H9 (cell line): ENCODE results near the gene LSM4. TPM values are rescaled to one million over a fixed set of nuclear protein-coding genes. Genes with fewer than 3 reads are reported as not detected.

Source experiments
- DNase-seq: peaks from one replicate; pipeline ENCODE4 v3.0.0-alpha.2; 2017
- H2AFZ ChIP-seq: one replicate; pipeline ENCODE4 v1.6.1; 2013; ENCODE audit warnings: mild to moderate bottlenecking, low read length, control low read depth, moderate library complexity
- H2AK5ac ChIP-seq: 2 replicates; pipeline ENCODE4 v1.6.1; 2013; ENCODE audit warnings: low read length, control low read depth, mixed read lengths; ENCODE audit not compliant: insufficient read length
- H2BK120ac ChIP-seq: one replicate; pipeline ENCODE4 v1.6.1; 2013; ENCODE audit warnings: low read depth, mild to moderate bottlenecking, low read length, control low read depth, inconsistent platforms; ENCODE audit not compliant: poor library complexity, severe bottlenecking
- H2BK12ac ChIP-seq: 2 replicates; pipeline ENCODE4 v1.6.1; 2013; ENCODE audit warnings: low read length, control low read depth, mixed read lengths, low read depth; ENCODE audit not compliant: insufficient read length
- H2BK15ac ChIP-seq: 2 replicates; pipeline ENCODE4 v1.6.1; 2013; ENCODE audit warnings: low read depth, low read length, control low read depth
- H2BK20ac ChIP-seq: one replicate; pipeline ENCODE4 v1.6.1; 2013; ENCODE audit warnings: low read depth, mild to moderate bottlenecking, low read length, control low read depth, inconsistent platforms; ENCODE audit not compliant: poor library complexity, severe bottlenecking
- H2BK5ac ChIP-seq: 2 replicates; pipeline ENCODE4 v1.6.1; 2013; ENCODE audit warnings: low read length, control low read depth, mixed read lengths; ENCODE audit not compliant: insufficient read length
- H3K14ac ChIP-seq: 2 replicates; pipeline ENCODE4 v1.6.1; 2013; ENCODE audit warnings: low read length, control low read depth; ENCODE audit not compliant: insufficient read depth
- H3K18ac ChIP-seq: 2 replicates; pipeline ENCODE4 v1.6.1; 2013; ENCODE audit warnings: low read depth, mild to moderate bottlenecking, mixed read lengths, low read length, control low read depth; ENCODE audit not compliant: insufficient read length
- H3K23ac ChIP-seq: 2 replicates; pipeline ENCODE4 v1.6.1; 2013; ENCODE audit warnings: low read length, control low read depth, mixed read lengths, low read depth; ENCODE audit not compliant: insufficient read length
- H3K23me2 ChIP-seq: 2 replicates; pipeline ENCODE4 v1.6.1; 2013; ENCODE audit warnings: low read depth, mild to moderate bottlenecking, mixed read lengths, low read length, control low read depth; ENCODE audit not compliant: insufficient read length, poor library complexity, severe bottlenecking
- H3K27ac ChIP-seq: 2 replicates; pipeline ENCODE4 v1.5.1; 2013; ENCODE audit warnings: low read length, control low read depth, mixed read lengths, low read depth; ENCODE audit not compliant: insufficient read length
- H3K27me3 ChIP-seq: 2 replicates; pipeline ENCODE4 v1.6.1; 2013; ENCODE audit warnings: low read length, control low read depth, inconsistent platforms; ENCODE audit not compliant: insufficient read depth
- H3K4ac ChIP-seq: 2 replicates; pipeline ENCODE4 v1.6.1; 2013; ENCODE audit warnings: low read depth, mild to moderate bottlenecking, control low read depth, inconsistent platforms, low read length, moderate library complexity
- H3K4me1 ChIP-seq: 2 replicates; pipeline ENCODE4 v1.6.1; 2013; ENCODE audit warnings: low read length, control low read depth, inconsistent platforms; ENCODE audit not compliant: insufficient read depth
- H3K4me2 ChIP-seq: 2 replicates; pipeline ENCODE4 v1.6.1; 2013; ENCODE audit warnings: low read length, control low read depth, mixed read lengths; ENCODE audit not compliant: insufficient read length, insufficient read depth
- H3K56ac ChIP-seq: 2 replicates; pipeline ENCODE4 v1.6.1; 2013; ENCODE audit warnings: low read depth, mild to moderate bottlenecking, mixed read lengths, low read length, control low read depth; ENCODE audit not compliant: insufficient read length
- H3K79me1 ChIP-seq: 2 replicates; pipeline ENCODE4 v1.6.1; 2013; ENCODE audit warnings: low read depth, mild to moderate bottlenecking, moderate library complexity, low read length, control low read depth, inconsistent platforms; ENCODE audit not compliant: insufficient read depth, poor library complexity, severe bottlenecking
- H3K79me2 ChIP-seq: 2 replicates; pipeline ENCODE4 v1.6.1; 2013; ENCODE audit warnings: low read length, control low read depth, inconsistent platforms; ENCODE audit not compliant: insufficient read depth
- H3K9ac ChIP-seq: 2 replicates; pipeline ENCODE4 v1.6.1; 2013; ENCODE audit warnings: low read length, control low read depth, mixed read lengths; ENCODE audit not compliant: insufficient read length; ENCODE audit errors: extremely low read depth
- H3K9me3 ChIP-seq: one replicate; pipeline ENCODE4 v1.6.1; 2013; ENCODE audit warnings: low read depth, low read length, inconsistent platforms; ENCODE audit not compliant: control insufficient read depth
- H3T11ph ChIP-seq: one replicate; pipeline ENCODE4 v1.6.1; 2013; ENCODE audit warnings: mild to moderate bottlenecking, low read length, control low read depth, inconsistent platforms
- H4K20me1 ChIP-seq: one replicate; pipeline ENCODE4 v1.6.1; 2013; ENCODE audit not compliant: control insufficient read depth, insufficient read length, insufficient read depth
- H4K5ac ChIP-seq: 2 replicates; pipeline ENCODE4 v1.6.1; 2013; ENCODE audit warnings: low read depth, mild to moderate bottlenecking, mixed read lengths, low read length, control low read depth; ENCODE audit not compliant: insufficient read length
- H4K8ac ChIP-seq: replicated peaks from 2 replicates; pipeline ENCODE4 v1.6.1; 2013; ENCODE audit warnings: low read length, control low read depth, mixed read lengths, low read depth; ENCODE audit not compliant: insufficient read length
- H4K91ac ChIP-seq: 2 replicates; pipeline ENCODE4 v1.6.1; 2013; ENCODE audit warnings: low read depth, mild to moderate bottlenecking, moderate library complexity, mixed read lengths, low read length, control low read depth; ENCODE audit not compliant: insufficient read length
- H3K27ac Mint-ChIP-seq, 3 experiments: 2 replicates in 2 of 3; 3 replicates in 1 of 3; pipeline ENCODE4 v1.8.0; 2020 to 2021; ENCODE audit warnings: mixed read lengths in 3 of 3, mild to moderate bottlenecking in 1 of 3, moderate library complexity in 1 of 3
- H3K27me3 Mint-ChIP-seq: 2 replicates; pipeline ENCODE4 v1.8.0; 2021; ENCODE audit warnings: low read depth, mild to moderate bottlenecking, moderate library complexity, mixed read lengths
- H3K36me3 Mint-ChIP-seq, 3 experiments: 2 replicates in 2 of 3; 3 replicates in 1 of 3; pipeline ENCODE4 v1.8.0; 2020 to 2021; ENCODE audit warnings: low read depth in 3 of 3, mixed read lengths in 3 of 3; ENCODE audit not compliant: insufficient read depth in 1 of 3
- H3K4me1 Mint-ChIP-seq, 2 experiments: 2 replicates each; pipeline ENCODE4 v1.8.0; 2020; ENCODE audit warnings: mixed read lengths in 2 of 2
- H3K4me3 Mint-ChIP-seq, 2 experiments: 2 replicates in 1 of 2; 3 replicates in 1 of 2; pipeline ENCODE4 v1.8.0; 2020 to 2021; ENCODE audit warnings: mild to moderate bottlenecking in 2 of 2, mixed read lengths in 2 of 2, moderate library complexity in 1 of 2
- H3K9me3 Mint-ChIP-seq, 2 experiments: 2 replicates in 1 of 2; 3 replicates in 1 of 2; pipeline ENCODE4 v1.8.0; 2020; ENCODE audit warnings: mild to moderate bottlenecking in 2 of 2, mixed read lengths in 2 of 2, moderate library complexity in 1 of 2
- CTCF ChIP-seq: fragments of 200-600 bp; sonication (generic); conservative IDR thresholded peaks from 3 replicates; pipeline ENCODE4 v1.8.0; 2021; ENCODE audit warnings: antibody characterized with exemption, mild to moderate bottlenecking
- WGBS: extraction: QIAGEN DNeasy Blood & Tissue Kit; methylation state at CpG from one replicate; pipeline ENCODE4 v1.1.7; 2013; ENCODE audit warnings: missing lambda C conversion rate, low lambda C conversion rate, mixed read lengths; ENCODE audit not compliant: insufficient read length; ENCODE audit errors: extremely low coverage; 5-methylcytosine and 5-hydroxymethylcytosine counted together
- total RNA-seq: library from RNA; stranded (reverse); gene quantifications from 2 replicates; pipeline ENCODE4 v1.2.1, GENCODE V29; 2021

The LSM4 gene
- total RNA-seq, 1 experiment from 2014 or later: 342 TPM

GRCh38 chr19:18346091-18346490, 23.2 kb upstream of the LSM4 start:
- Histone ChIP-seq H4K91ac (no peak overlapping the region), H3K56ac (no peak overlapping the region), H3K27ac (no peak overlapping the region), H3K27me3 (no peaks in the 10 kb centered on the region), H3K79me1 (no peaks in the 10 kb centered on the region), H2AK5ac (no peak overlapping the region), H2BK5ac (no peak overlapping the region), H4K5ac (no peak overlapping the region), H3K4ac (no peak overlapping the region), H4K20me1 (no peaks in the 10 kb centered on the region), H3T11ph (no peak overlapping the region), H3K18ac (peak overlapping the region; percentile 44), H2AFZ (no peak overlapping the region), H4K8ac (no peak overlapping the region), H3K4me1 (peaks cover 2% of the 10 kb centered on the region), H3K9me3 (no peaks in the 10 kb centered on the region), H2BK120ac (no peak overlapping the region), H2BK20ac (no peak overlapping the region), H3K23me2 (peaks cover 1% of the 10 kb centered on the region), H3K9ac (no peak overlapping the region), H3K23ac (no peak overlapping the region), H3K4me2 (no peak overlapping the region), H2BK12ac (no peak overlapping the region), H2BK15ac (no peak overlapping the region), H3K79me2 (no peaks in the 10 kb centered on the region), H3K14ac (no peak overlapping the region)
- WGBS: no CpG with 5 or more reads among the region's 8 CpGs
- Mint-ChIP-seq H3K36me3 (peaks cover 0 to 49% (median 8%) of the 10 kb centered on the region in 3 experiments; a peak in 5 of 7 replicates), H3K9me3 (no peaks in the 10 kb centered on the region; a peak in 2 of 5 replicates), H3K4me3 (peak overlapping the region; percentile 25 to 60), H3K27ac (peak overlapping the region; percentile 88 to 96 (median 95)), H3K4me1 (peaks cover 41 to 43% of the 10 kb centered on the region in 2 experiments), H3K27me3 (no peaks in the 10 kb centered on the region)
- TF ChIP-seq CTCF: no peak; the same call in 2 of the 3 replicates
- peak; percentile 84 for DNase-seq
